HG02610 (cell line): ENCODE data around the gene OPCML.

Source experiments
- ATAC-seq: cut with Tn5 transposase; IDR thresholded peaks from one replicate; pipeline ENCODE4 v1.9.1; 2021; ENCODE audit warnings: mild to moderate bottlenecking, moderate library complexity; ENCODE audit not compliant: unreplicated experiment

The OPCML gene

GRCh38 chr11:133503776-133504175 is 28.5 kb downstream of the OPCML start:
- no peak for ATAC-seq

- ATAC-seq = no peak
Measured at GRCh38 chr11:133503236-133503635, 29.1 kb downstream of the OPCML start.

- no peak for ATAC-seq
Measured at GRCh38 chr11:133501643-133502539, 30.4 kb downstream of the OPCML start.

GRCh38 chr11:133500936-133501335 is 31.4 kb downstream of the OPCML start:
- no peak for ATAC-seq

GRCh38 chr11:133500435-133500834 is 31.9 kb downstream of the OPCML start:
- no peak for ATAC-seq

GRCh38 chr11:133498969-133499368 is 33.3 kb downstream of the OPCML start:
- ATAC-seq = no peak

GRCh38 chr11:133497477-133498140 is 34.7 kb downstream of the OPCML start:
- no peak for ATAC-seq

GRCh38 chr11:133492895-133493294 is 39.4 kb downstream of the OPCML start:
- no peak for ATAC-seq

- no peak for ATAC-seq
Measured at GRCh38 chr11:133491680-133492383, 40.5 kb downstream of the OPCML start.

GRCh38 chr11:133480722-133481121 is 51.6 kb downstream of the OPCML start:
- ATAC-seq = no peak

- no peak for ATAC-seq
Measured at GRCh38 chr11:133479209-133479608, 53.1 kb downstream of the OPCML start.

- no peak for ATAC-seq
Measured at GRCh38 chr11:133477251-133477625, 55.1 kb downstream of the OPCML start.

- no peak for ATAC-seq
Measured at GRCh38 chr11:133476570-133477250, 55.6 kb downstream of the OPCML start.

- ATAC-seq = no peak
Measured at GRCh38 chr11:133474461-133474860, 57.8 kb downstream of the OPCML start.

- ATAC-seq = no peak
Measured at GRCh38 chr11:133467686-133468085, 64.6 kb downstream of the OPCML start.

- no peak for ATAC-seq
Measured at GRCh38 chr11:133443206-133443747, 89.0 kb downstream of the OPCML start.

- no peak for ATAC-seq
Measured at GRCh38 chr11:133441964-133442660, 90.2 kb downstream of the OPCML start.

- no peak for ATAC-seq
Measured at GRCh38 chr11:133425992-133426391, 106.3 kb downstream of the OPCML start.

- no peak for ATAC-seq
Measured at GRCh38 chr11:133425245-133425644, 107.1 kb downstream of the OPCML start.

GRCh38 chr11:133418218-133418617 is 114.1 kb downstream of the OPCML start:
- no peak for ATAC-seq
